Activated B cell treated with CpG ODN at 0.5 μM for 24 hours (primary cell): ENCODE measurements around the gene MRNIP. TPM values are rescaled to one million over a fixed set of nuclear protein-coding genes. Genes with fewer than 3 reads are reported as not detected.

Experiments used
- ATAC-seq: fragments of 200-7000 bp; cut with Tn5 transposase; one replicate; pipeline ENCODE4 v1.10.0; 2021; ENCODE audit warnings: low read depth, mild to moderate bottlenecking, moderate library complexity
- CTCF ChIA-PET: fragments of 350-600 bp; sonication (Branson Sonifier 250); formaldehyde crosslinking; loops from one replicate; lab custom pipeline; 2021; ENCODE audit warnings: antibody characterized with exemption; lab: Charles Lee
- POLR2A ChIA-PET: fragments of 350-600 bp; sonication (Branson Sonifier 250); formaldehyde crosslinking; loops from one replicate; lab custom pipeline; 2021; ENCODE audit warnings: antibody characterized with exemption; lab: Charles Lee
- DNase-seq: peaks from one replicate; pipeline ENCODE4 v3.0.0; 2022
- H3K27ac Mint-ChIP-seq: one replicate; pipeline ENCODE4 v1.8.0; 2020; ENCODE audit warnings: mixed read lengths
- H3K27me3 Mint-ChIP-seq: one replicate; pipeline ENCODE4 v1.8.0; 2021; ENCODE audit warnings: mixed read lengths
- H3K36me3 Mint-ChIP-seq: one replicate; pipeline ENCODE4 v1.8.0; 2021; ENCODE audit warnings: low read depth, mixed read lengths
- H3K4me1 Mint-ChIP-seq: one replicate; pipeline ENCODE4 v1.8.0; 2021; ENCODE audit warnings: mixed read lengths
- H3K4me3 Mint-ChIP-seq: one replicate; pipeline ENCODE4 v1.8.0; 2020; ENCODE audit warnings: mild to moderate bottlenecking, mixed read lengths
- H3K9me3 Mint-ChIP-seq: one replicate; pipeline ENCODE4 v1.8.0; 2020; ENCODE audit warnings: mixed read lengths
- CTCF ChIP-seq: fragments of 200-600 bp; IDR thresholded peaks from one replicate; pipeline ENCODE4 v1.8.0; 2022; ENCODE audit warnings: antibody characterized with exemption, mild to moderate bottlenecking
- intact Hi-C: fragments of 100-400 bp; cut with micrococcal nuclease; formaldehyde crosslinking; loops from one replicate; pipeline ENCODE4 v1.15.1; 2024
- total RNA-seq: library from RNA; stranded (reverse); gene quantifications from 2 replicates; pipeline ENCODE4 v1.2.3, GENCODE V29; 2022

Gene MRNIP
- total RNA-seq, 1 donor from 2014 or later, result 70.0 TPM

GRCh38 chr5:179878222-179879002, 19.8 kb upstream of the MRNIP start:
- no peak overlapping the region for H3K27ac Mint-ChIP-seq
- POLR2A ChIA-PET, result interaction anchor here (0.7 kb wide), 1 partner anchor 23 kb away, joined by 3 read pairs; no protein-coding TSS in a partner anchor
- intact Hi-C loops, result no loop called here
- CTCF ChIA-PET, result no interaction called here
- no peaks in the 10 kb centered on the region for H3K27me3 Mint-ChIP-seq
- no peak for TF ChIP-seq CTCF
- no peaks in the 10 kb centered on the region for H3K4me1 Mint-ChIP-seq
- DNase-seq, result no peak
- ATAC-seq, result no peak
- H3K4me3 Mint-ChIP-seq, result no peak overlapping the region
- peaks cover 67% of the 10 kb centered on the region for H3K36me3 Mint-ChIP-seq
- H3K9me3 Mint-ChIP-seq, result peaks cover 3% of the 10 kb centered on the region

- DNase-seq (no peak), ATAC-seq (no peak)
- H3K4me1 Mint-ChIP-seq, result no peaks in the 10 kb centered on the region
- H3K4me3 Mint-ChIP-seq, result no peak overlapping the region
- no peaks in the 10 kb centered on the region for H3K27me3 Mint-ChIP-seq
- H3K27ac Mint-ChIP-seq, result no peak overlapping the region
- H3K36me3 Mint-ChIP-seq, result peaks cover 68% of the 10 kb centered on the region
- TF ChIP-seq CTCF, result no peak
- POLR2A ChIA-PET, result no interaction called here
- intact Hi-C loops, result no loop called here
- H3K9me3 Mint-ChIP-seq, result no peaks in the 10 kb centered on the region
- CTCF ChIA-PET, result no interaction called here
These were observed 18.0 kb upstream of the MRNIP start for GRCh38 chr5:179876610-179876952.

- no peak overlapping the region for H3K27ac Mint-ChIP-seq
These were observed 17.4 kb upstream of the MRNIP start for GRCh38 chr5:179875741-179876609.

GRCh38 chr5:179874536-179875292, 16.1 kb upstream of the MRNIP start:
- intact Hi-C loops, result no loop called here
- Mint-ChIP-seq H3K36me3 (peaks cover 74% of the 10 kb centered on the region), H3K4me3 (no peak overlapping the region), H3K4me1 (no peaks in the 10 kb centered on the region), H3K27me3 (no peaks in the 10 kb centered on the region), H3K9me3 (no peaks in the 10 kb centered on the region), H3K27ac (no peak overlapping the region)
- DNase-seq (no peak), ATAC-seq (no peak)
- no peak for TF ChIP-seq CTCF
- POLR2A ChIA-PET, result no interaction called here
- CTCF ChIA-PET, result no interaction called here

More at GRCh38 chr5:179875741-179876609, 17.4 kb upstream of the MRNIP start:
- Mint-ChIP-seq H3K4me1 (no peaks in the 10 kb centered on the region), H3K9me3 (no peaks in the 10 kb centered on the region), H3K36me3 (peaks cover 68% of the 10 kb centered on the region), H3K4me3 (no peak overlapping the region), H3K27me3 (no peaks in the 10 kb centered on the region)
- ChIA-PET CTCF (no interaction called here), POLR2A (no interaction called here)
- intact Hi-C loops, result no loop called here
- no peak for TF ChIP-seq CTCF
- ATAC-seq (no peak), DNase-seq (no peak)

- ATAC-seq, result no peak
- no peak for DNase-seq
- H3K27me3 Mint-ChIP-seq, result no peaks in the 10 kb centered on the region
- no peak overlapping the region for H3K27ac Mint-ChIP-seq
- H3K4me1 Mint-ChIP-seq, result no peaks in the 10 kb centered on the region
- ChIA-PET CTCF (no interaction called here), POLR2A (no interaction called here)
- no peak overlapping the region for H3K4me3 Mint-ChIP-seq
- TF ChIP-seq CTCF, result no peak
- H3K36me3 Mint-ChIP-seq, result peaks cover 69% of the 10 kb centered on the region
- no peaks in the 10 kb centered on the region for H3K9me3 Mint-ChIP-seq
- intact Hi-C loops, result no loop called here
These were observed 15.5 kb upstream of the MRNIP start for GRCh38 chr5:179874136-179874535.
